ENCODE results near the gene TMED7. TPM values are rescaled to one million over a fixed set of nuclear protein-coding genes. Genes with fewer than 3 reads are reported as not detected.

The TMED7 gene
- total RNA-seq, 1 donor from 2014 or later, result 69.6 TPM

DNA sequence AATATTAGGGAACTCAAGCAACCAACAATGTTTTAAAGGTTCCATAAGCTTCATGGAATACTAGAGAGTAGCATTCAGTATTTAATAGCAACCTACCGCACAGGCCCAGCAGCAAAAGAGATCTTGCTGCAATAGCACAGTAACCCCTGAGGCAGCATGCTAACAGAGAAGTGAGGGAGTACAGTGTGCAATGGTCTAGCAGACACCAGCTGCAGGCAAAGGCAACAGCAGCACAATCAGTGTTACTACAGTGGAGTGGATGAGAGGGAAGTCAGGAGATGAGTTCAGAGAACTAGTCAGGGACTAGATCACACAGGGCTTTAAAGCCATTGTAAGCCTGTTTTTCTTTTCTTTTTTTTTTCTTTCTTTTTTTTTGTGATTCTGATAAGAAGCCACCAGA, 26.3 kb downstream of the TMED7 start:
- TF ChIP-seq, protein P1, sequence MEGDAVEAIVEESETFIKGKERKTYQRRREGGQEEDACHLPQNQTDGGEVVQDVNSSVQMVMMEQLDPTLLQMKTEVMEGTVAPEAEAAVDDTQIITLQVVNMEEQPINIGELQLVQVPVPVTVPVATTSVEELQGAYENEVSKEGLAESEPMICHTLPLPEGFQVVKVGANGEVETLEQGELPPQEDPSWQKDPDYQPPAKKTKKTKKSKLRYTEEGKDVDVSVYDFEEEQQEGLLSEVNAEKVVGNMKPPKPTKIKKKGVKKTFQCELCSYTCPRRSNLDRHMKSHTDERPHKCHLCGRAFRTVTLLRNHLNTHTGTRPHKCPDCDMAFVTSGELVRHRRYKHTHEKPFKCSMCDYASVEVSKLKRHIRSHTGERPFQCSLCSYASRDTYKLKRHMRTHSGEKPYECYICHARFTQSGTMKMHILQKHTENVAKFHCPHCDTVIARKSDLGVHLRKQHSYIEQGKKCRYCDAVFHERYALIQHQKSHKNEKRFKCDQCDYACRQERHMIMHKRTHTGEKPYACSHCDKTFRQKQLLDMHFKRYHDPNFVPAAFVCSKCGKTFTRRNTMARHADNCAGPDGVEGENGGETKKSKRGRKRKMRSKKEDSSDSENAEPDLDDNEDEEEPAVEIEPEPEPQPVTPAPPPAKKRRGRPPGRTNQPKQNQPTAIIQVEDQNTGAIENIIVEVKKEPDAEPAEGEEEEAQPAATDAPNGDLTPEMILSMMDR (IDR thresholded peaks at IDR 0.05; ENCODE audit: unreplicated experiment), result no peak
- H3K27ac Mint-ChIP-seq, result no peak overlapping the region
- peaks cover 3% of the 10 kb centered on the region for H3K4me1 Mint-ChIP-seq (ENCODE audit: low read depth)
- H3K36me3 Mint-ChIP-seq (ENCODE audit: insufficient read depth), result peaks cover 4% of the 10 kb centered on the region
- no peak for DNase-seq (ENCODE audit: low spot score, unreplicated experiment)
- H3K27me3 Mint-ChIP-seq, result peaks cover 8% of the 10 kb centered on the region
- no peaks in the 10 kb centered on the region for H3K9me3 Mint-ChIP-seq (ENCODE audit: low read depth)
- no peak overlapping the region for H3K4me3 Mint-ChIP-seq (ENCODE audit: low read depth)

DNA sequence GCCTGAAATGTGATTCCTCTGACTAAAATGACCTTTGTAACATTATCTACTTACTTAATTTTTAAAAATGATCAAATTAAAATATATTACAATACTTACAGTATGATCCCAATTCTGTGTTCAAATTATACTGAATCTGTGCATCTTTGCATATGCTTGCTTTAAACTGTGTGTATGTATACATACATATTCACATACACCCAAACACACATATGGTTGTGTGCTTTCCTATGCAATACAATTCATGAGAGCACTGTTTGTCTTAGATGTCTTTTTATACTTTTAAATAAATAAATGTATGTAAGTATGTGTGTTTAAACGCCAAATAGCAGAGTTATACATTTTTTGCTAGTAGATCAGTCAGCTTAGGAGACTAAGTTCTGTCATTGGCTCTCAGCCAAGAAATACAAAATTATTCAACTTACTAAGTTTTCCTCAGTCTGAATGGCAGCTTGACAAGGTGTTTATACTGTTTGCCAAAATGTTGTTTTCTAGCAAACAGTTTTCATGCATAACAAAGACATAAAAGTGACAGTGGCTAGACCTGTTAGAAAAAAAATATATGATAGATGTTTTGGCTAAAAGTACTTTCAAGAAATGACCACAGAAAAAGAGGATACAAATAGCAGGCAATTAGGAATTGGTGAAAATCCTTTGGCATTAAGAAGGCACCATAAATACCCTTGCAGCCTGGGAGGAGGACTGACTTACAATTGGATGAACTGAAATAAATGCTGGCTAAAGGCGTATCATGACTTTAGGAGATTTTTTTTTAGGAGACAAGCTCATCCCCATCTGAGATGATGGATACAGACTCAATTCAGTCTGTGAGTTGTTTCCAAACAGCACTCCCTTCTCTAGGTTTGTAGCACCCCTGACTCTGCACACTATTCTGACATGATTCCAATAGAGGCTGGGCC, 31.4 kb downstream of the TMED7 start:
- Mint-ChIP-seq H3K27me3 (no peaks in the 10 kb centered on the region), H3K4me1 (ENCODE audit: low read depth) (no peaks in the 10 kb centered on the region), H3K36me3 (ENCODE audit: insufficient read depth) (no peaks in the 10 kb centered on the region), H3K9me3 (ENCODE audit: low read depth) (no peaks in the 10 kb centered on the region), H3K27ac (no peak overlapping the region), H3K4me3 (ENCODE audit: low read depth) (no peak overlapping the region)
- DNase-seq (ENCODE audit: low spot score, unreplicated experiment), result no peak
- TF ChIP-seq, protein P1 (IDR thresholded peaks at IDR 0.05; ENCODE audit: unreplicated experiment), result no peak

DNA sequence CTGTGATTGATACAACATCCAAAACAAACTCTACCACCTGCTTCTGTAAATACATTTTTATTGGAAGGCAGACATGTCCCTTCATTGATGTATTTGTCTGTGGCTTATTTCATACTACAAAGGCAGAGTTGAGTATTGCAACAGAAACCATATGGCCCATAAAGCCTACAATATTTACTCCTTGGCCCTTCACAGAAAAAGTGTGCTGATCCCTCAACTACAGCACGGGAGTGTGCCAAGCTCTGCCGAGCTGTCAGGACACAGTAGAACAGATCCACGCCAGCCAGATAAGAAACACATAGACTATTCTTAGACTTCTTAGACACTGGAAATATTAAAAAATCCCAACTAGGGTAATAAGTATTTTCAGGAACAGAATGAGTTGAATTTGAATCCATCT, 36.8 kb downstream of the TMED7 start:
- no peaks in the 10 kb centered on the region for H3K4me1 Mint-ChIP-seq (ENCODE audit: low read depth)
- H3K27ac Mint-ChIP-seq, result no peak overlapping the region
- H3K4me3 Mint-ChIP-seq (ENCODE audit: low read depth), result no peak overlapping the region
- H3K27me3 Mint-ChIP-seq, result no peaks in the 10 kb centered on the region
- TF ChIP-seq, protein P1 (IDR thresholded peaks at IDR 0.05; ENCODE audit: unreplicated experiment), result no peak
- H3K9me3 Mint-ChIP-seq (ENCODE audit: low read depth), result no peaks in the 10 kb centered on the region
- DNase-seq (ENCODE audit: low spot score, unreplicated experiment), result no peak
- no peaks in the 10 kb centered on the region for H3K36me3 Mint-ChIP-seq (ENCODE audit: insufficient read depth)

DNA sequence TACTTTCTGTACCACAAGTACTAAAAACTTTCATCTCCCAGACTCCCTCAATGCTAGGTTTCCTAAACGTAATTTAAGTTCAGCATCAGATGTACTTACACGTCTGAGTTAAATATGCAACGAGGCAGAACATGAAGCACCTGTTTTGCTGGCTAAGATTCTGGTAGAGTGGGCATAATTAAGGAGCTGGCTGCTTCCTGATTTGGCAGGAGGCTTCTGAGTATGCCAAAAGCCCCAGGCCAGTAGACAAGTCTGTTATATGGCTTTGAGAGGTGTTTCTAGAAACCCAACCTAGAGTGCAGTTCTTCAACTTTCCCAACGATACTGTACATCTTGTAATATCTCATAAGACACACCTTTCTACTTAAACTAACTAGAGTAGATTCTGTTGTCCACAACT, 37.2 kb downstream of the TMED7 start:
- H3K36me3 Mint-ChIP-seq (ENCODE audit: insufficient read depth), result no peaks in the 10 kb centered on the region
- H3K4me1 Mint-ChIP-seq (ENCODE audit: low read depth), result no peaks in the 10 kb centered on the region
- H3K27ac Mint-ChIP-seq, result no peak overlapping the region
- TF ChIP-seq, protein P1 (IDR thresholded peaks at IDR 0.05; ENCODE audit: unreplicated experiment), result no peak
- no peak overlapping the region for H3K4me3 Mint-ChIP-seq (ENCODE audit: low read depth)
- no peaks in the 10 kb centered on the region for H3K9me3 Mint-ChIP-seq (ENCODE audit: low read depth)
- no peaks in the 10 kb centered on the region for H3K27me3 Mint-ChIP-seq
- DNase-seq (ENCODE audit: low spot score, unreplicated experiment), result no peak

DNA sequence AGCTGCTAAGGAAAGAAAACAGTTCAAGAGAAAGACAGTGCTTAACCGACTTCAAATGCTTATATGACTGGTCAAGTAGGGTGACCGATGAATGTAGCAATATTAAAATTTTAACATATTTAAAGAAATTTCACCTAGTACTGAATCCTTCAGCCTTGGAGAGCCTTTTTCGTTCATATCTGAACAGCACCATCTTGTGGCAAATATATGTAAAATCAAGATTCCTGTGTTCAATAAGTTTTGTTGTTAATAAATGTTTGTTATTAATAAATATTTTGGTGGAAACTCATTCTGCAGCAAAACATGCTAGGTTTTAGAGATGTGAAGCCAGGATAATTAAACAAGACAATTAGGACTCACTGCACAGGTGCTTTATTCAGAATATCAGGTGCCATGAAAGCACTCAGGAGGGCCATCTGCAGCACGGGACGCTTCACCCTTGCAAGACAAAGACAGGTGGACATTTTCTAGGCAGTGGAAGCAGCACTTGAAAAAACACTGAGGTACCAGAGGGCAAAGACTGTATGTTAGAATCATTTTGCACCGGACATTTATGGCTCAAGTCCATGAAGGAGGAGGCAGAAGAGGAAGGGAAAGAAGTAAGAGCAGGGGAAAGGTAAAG, 39.2 kb downstream of the TMED7 start:
- TF ChIP-seq, protein P1 (IDR thresholded peaks at IDR 0.05; ENCODE audit: unreplicated experiment), result peak; percentile 82
- Mint-ChIP-seq H3K4me1 (ENCODE audit: low read depth) (no peaks in the 10 kb centered on the region), H3K4me3 (ENCODE audit: low read depth) (no peak overlapping the region), H3K27me3 (no peaks in the 10 kb centered on the region), H3K36me3 (ENCODE audit: insufficient read depth) (no peaks in the 10 kb centered on the region), H3K27ac (no peak overlapping the region), H3K9me3 (ENCODE audit: low read depth) (no peaks in the 10 kb centered on the region)
- DNase-seq (ENCODE audit: low spot score, unreplicated experiment), result no peak

All from progenitor cell of endocrine pancreas (in vitro differentiated cells).